HG03521 (cell line): Measurements from ENCODE around the gene SP5.
"Not testable (repeated sequence)": the region's sequence is repeated elsewhere in the genome, so short reads cannot be mapped to it uniquely, and the experiment has no call there.

Source experiments
- ATAC-seq: cut with Tn5 transposase; IDR thresholded peaks from one replicate; pipeline ENCODE4 v1.9.1; 2021; ENCODE audit warnings: mild to moderate bottlenecking, moderate library complexity; ENCODE audit not compliant: unreplicated experiment

Gene SP5

GRCh38 chr2:170737406-170737805 is 22.3 kb downstream of the SP5 start:
- no peak for ATAC-seq

GRCh38 chr2:170737821-170738220 is 22.7 kb downstream of the SP5 start:
- no peak for ATAC-seq

GRCh38 chr2:170739048-170739447 is 23.9 kb downstream of the SP5 start:
- no peak for ATAC-seq

- ATAC-seq: no peak
Measured at GRCh38 chr2:170739507-170740046, 24.4 kb downstream of the SP5 start.

- ATAC-seq: no peak
Measured at GRCh38 chr2:170740660-170741059, 25.5 kb downstream of the SP5 start.

- no peak for ATAC-seq
Measured at GRCh38 chr2:170742000-170742399, 26.9 kb downstream of the SP5 start.

GRCh38 chr2:170742896-170743529 is 27.9 kb downstream of the SP5 start:
- ATAC-seq: no peak

GRCh38 chr2:170743530-170744239 is 28.5 kb downstream of the SP5 start:
- no peak for ATAC-seq

- no peak for ATAC-seq
Measured at GRCh38 chr2:170744248-170745002, 29.3 kb downstream of the SP5 start.

- no peak for ATAC-seq
Measured at GRCh38 chr2:170745305-170745704, 30.2 kb downstream of the SP5 start.

- no peak for ATAC-seq
Measured at GRCh38 chr2:170747921-170748320, 32.8 kb downstream of the SP5 start.

- not testable (repeated sequence) for ATAC-seq
Measured at GRCh38 chr2:170751555-170751954, 36.4 kb downstream of the SP5 start.

GRCh38 chr2:170761572-170761971 is 46.4 kb downstream of the SP5 start:
- ATAC-seq: no peak

GRCh38 chr2:170762760-170763159 is 47.6 kb downstream of the SP5 start:
- ATAC-seq: no peak

- no peak for ATAC-seq
Measured at GRCh38 chr2:170763232-170763631, 48.1 kb downstream of the SP5 start.

GRCh38 chr2:170764880-170765261 is 49.7 kb downstream of the SP5 start:
- no peak for ATAC-seq

- no peak for ATAC-seq
Measured at GRCh38 chr2:170766693-170767092, 51.6 kb downstream of the SP5 start.
